ENCODE data around the gene NAT10.
"Not testable (repeated sequence)": the region's sequence is repeated elsewhere in the genome, so short reads cannot be mapped to it uniquely, and the experiment has no call there.

Gene NAT10
- 12.9 to 56.7 (median 29.5) reads per million in 18 experiments for total RNA-seq

DNA sequence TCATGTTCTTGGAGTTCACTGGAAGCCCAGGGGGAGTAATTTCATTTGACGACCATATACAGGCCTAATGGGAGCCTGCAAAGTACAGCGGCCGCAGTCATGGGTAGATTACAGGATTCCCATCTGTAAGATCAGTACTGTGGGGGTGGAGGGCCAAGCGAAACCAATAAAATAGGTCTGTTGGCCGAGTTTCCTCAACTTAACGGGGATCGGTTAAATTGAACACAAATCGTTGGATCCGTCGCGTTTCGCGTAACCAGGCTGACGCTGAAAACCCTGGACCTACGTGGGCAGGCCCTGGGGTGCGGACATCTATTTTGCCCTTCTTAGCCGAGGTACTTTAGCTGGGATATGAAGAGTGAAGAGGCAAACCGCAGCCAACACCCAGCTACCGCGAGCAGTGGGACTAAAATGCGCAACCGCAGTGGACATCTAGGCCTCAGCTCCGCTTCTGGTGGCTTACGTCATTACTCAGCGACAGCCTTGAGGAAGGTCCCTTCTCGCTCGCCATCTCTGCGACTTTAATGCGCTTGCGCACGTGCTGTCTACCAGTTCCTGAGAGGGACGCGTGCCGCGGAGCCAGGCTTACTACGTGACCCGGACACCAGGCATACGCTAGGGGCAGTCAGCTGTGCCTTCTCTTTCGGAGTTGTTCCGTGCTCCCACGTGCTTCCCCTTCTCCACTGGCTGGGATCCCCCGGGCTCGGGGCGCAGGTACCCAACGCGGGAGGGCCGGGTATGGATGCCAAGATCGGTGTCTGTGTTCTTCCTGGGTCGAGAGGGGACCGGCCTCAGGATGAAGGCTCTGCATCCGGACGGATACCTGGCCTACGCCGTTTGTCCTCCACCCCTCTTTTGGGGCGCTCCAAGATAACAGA is at the start of gene NAT10:
NAT10 (plus strand) TSS at position 551 of the 878 bp plus-strand sequence. CDS start 2,597 bp downstream, outside the sequence.
- peak; percentile 99 for DNase-seq

DNA sequence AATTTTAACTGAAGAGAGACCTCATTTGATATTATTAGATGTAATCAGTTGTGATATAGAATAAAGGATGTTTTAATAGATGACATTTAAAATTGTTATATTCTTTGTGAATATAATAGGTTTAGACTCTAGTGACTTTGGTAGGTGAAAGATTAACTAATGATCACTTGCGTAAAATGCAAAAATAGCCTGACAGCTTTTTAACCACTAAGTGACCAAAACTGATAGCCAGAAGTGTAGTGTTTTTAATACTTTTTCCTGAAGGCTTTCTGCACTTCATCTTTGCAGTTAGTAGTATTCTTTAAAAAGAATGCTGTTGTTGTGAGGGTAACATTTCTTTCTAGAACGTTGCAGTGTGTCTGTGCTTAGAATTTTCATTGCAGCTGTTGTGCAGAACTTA is 48.8 kb upstream of the NAT10 start:
- no peak for DNase-seq

DNA sequence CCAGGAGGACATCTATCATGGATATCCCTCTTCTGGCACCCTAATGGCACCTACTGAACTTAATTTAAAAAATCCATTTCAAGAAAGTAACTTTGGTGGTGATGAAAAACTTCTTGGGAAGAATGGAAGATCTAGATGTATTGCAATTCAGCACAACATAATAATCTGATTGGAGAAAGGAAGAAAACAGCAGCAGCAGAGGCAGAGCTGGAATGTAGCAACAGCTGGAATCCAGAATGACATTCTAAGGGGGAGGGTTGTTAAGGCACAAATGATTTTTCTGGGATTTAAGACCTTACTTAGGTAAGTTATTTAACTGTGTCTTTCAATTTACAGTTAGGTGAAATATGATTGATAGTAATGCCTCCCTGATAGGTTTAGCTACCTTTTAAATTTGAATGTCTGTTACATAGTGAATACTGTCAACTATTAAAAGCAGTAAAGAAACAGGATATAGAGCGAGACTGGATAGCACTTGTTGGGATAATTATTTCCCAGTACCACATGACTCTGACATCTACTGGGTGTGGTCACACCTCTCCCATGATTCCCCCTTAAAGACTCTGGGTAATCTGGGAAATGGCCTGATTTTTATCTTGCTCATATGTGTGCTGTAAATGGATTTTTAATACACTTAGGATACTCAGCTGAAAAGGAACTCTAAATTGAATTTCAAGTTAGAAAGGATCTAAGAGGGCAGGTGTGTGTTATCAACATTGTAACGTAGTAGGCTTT is 42.2 kb upstream of the NAT10 start:
- DNase-seq, result no peak

DNA sequence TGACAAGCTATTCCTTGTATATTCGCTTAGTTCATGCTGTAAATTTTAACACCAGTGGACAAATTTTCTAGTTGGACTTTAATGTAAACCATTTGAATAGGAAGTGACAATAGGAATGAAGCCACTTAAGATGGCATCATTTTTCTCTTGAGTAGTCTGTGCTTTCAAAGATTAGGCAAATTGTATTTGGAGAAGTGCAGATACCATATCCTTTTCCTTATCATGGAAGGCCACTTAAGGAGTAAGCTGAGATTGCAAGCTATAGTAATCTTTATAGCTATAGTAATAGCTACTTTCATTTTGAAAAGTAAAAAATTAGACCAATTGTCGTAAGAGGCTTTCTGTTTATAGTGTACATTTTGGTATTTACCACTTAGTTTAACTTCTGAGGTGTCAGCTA is 41.1 kb upstream of the NAT10 start:
- peak in 1 of 2 donors; percentile 26 for DNase-seq

DNA sequence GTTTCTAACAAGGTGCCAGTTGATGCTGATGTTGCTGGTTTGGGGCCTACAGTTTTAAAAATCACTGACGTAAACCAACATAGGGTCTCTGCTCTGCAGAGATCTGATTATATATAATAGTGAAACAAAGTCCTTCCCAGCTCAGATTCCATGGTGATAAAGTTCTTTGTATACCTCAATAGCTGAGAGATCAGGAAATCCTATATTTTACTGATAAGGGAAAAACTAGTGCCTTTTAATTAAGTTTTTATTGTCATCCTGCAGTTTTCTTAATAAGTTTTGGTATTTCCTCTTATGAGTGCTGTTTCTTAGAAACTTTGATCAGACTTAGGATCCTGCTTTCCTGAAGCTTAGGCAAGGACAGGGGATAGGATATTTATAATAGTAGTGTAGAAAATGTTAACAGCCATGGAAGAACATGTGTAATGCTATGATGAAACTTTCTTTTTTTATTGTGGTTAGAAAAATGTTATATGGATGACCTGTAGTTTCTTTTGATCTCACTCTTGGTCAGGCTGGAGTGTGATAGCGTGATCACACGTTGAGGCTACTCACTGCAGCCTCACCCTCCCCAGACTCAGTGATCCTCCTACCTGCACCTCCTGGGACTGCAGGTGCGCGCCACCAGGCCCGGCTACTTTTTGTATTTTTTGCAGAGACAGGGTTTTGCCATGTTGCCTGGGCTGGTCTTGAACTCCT is 39.8 kb upstream of the NAT10 start:
- DNase-seq, result no peak

DNA sequence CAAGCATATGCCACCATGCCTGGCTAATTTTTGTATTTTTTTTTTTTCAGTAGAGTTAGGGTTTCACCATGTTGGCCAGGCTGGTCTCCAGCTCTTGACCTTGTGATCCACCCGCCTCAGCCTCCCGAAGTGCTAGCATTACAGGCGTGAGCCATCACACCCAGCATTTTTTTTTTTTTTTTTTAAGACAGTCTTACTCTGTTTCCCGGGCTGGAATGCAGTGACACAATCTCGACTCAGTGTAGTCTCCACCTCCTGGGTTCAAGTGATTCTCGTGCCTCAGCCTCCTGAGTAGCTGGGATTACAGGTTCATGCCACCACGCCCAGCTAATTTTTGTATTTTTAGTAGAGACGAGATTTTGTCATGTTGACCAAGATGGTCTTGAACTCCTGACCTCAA is 38.7 kb upstream of the NAT10 start:
- not testable (repeated sequence) for DNase-seq

DNA sequence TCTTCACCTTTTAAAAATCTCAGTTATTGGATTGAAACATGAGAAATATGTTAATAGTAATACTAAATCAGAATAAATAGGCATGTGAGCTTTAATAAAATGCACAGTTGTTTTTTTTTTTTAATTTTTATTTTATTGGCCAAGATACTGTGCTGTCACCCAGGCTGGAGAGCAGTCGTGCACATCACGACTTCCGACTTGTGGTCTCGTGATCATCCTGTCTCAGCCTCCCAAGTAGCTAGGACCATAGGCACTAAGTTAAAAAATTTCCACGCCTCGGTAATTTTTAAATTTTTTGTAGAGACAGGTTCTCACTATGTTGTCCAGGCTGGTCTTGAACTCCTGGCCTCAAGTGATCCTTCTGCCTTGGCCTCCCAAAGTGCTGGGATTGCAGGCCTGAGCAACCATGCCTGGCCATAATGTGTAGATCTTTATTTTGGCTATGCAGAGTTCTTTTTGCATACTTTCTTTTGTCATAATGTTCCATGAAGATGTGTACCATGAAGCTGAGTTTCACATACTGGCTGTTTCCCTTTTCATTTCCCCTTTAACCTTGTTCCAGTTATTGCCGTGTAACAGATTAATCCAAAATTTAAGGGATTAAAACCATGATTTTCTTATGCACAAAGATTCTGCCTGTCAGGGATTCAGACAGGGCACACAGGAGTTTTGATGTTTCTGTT is 37.9 kb upstream of the NAT10 start:
- peak in 1 of 2 donors; percentile 11 for DNase-seq

DNA sequence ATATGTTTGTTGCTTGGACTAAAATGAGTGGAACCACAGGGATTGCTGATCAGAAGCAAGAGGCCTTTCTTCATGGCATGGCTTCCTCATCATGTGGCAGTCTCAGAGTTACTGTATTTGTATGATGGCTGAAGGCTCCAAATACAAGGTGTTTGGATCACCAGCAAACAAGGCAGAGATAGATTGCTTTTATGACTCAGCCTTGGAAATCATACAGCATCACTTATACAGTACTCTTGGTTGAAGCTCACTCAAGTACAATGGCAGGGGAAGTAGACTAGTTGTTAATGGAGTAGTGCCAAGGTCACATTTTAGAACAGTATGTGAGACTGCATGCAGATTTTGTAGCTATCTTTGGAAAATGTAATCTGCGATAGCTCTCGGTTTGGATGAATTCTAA is 37.3 kb upstream of the NAT10 start:
- DNase-seq, result peak in 1 of 2 donors; percentile 20

DNA sequence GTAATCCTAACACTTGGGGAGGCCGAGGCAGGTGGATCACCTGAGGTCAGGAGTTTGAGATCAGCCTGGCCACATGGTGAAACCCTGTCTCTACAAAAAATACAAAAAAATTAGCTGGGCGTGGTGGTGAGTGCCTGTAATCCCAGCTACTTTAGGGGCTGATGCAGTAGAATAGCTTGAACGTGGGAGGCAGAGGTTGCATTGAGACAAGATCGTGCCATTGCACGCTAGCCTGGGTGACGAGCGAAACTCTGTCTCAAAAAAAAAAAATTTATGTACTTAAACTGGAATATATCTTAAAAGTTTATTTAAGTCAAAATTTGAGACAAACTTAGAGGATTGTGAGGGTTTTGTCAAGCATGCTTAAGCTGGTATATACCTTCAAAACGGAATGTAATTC is 34.1 kb upstream of the NAT10 start:
- not testable (repeated sequence) for DNase-seq

DNA sequence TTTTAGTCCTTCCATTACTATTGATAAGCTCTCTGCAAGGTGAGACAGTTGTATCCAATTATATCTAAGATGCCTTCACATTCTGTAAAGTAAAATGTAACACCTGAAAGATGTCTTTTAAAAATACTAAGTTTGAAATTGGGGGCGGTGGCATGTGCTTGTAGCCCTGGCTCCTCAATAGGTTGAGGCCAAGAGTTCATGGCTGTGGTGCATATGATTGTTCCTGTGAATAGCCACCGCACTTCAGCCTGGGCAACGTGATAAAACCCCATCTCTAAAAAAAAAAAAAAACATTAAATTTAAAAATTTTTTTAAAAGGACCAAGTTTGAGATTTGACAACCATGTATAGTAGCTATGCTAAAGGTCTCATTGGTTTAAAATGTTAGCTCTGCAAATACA is 33.4 kb upstream of the NAT10 start:
- DNase-seq, result no peak

DNA sequence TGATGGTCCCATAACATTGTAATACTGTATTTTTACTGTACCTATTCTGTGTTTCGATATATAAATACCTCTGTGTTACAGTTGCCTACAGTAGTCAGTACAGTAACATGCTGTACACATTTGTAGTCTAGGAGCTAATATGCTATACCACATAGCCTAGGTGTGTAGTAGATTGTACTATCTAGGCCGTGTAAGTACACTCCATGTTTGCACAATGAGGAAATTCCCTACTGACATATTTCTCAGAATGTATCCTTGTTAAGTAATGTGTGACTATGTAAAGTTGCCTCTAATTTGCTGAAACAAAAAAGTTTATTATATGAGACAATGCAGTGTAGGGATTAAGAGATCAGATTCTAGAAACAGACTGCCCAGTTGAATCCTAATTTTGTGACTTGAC is 32.6 kb upstream of the NAT10 start:
- no peak for DNase-seq

DNA sequence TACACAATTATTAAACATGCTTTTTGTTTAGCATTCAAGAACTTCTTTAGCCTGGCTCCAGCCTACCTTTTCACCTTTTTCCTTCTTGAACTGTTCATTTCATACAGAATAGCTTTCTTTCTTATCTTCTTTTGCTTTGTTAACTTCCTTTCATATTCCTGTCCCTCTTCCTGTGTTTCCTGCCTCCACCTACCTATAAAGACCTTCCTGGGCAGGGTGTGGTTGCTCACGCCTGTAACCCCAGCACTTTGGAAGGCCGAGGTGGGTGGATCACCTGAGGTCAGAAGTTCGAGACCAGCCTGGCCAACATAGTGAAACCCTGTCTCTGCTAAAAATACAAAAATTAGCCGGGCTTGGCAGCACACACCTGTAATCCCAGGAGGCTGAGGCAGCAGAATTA is 31.0 kb upstream of the NAT10 start:
- no peak for DNase-seq

DNA sequence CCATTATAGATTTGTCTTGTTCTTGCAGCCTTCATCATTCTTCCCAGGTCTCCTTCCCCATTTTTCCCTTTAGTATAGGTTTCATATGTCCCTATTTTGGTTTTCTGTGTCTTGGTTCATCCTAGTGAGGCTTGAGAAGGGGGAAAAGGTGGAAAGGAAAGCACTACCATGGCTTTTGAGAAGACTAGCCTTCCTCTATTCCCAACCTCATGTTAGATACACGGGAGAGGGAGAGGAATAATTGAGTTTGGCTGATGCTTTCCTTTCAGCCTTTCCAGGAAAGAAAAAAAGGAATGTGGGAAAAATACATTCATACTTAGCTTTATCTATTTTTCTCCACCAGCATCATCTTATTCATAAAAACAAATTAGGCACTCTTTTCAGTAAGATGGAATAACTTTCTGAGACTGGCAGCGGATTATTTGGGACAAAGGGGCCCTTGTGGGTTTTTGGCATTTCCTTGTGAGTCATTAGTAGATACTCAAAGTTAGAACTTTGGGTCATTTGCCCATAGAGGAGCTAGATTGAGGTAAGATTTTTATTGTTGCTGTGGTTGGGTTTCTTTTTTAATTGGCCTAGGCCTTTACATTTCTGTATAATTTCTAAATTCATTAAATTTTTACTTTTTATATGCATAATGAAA is 30.1 kb upstream of the NAT10 start:
- no peak for DNase-seq

DNA sequence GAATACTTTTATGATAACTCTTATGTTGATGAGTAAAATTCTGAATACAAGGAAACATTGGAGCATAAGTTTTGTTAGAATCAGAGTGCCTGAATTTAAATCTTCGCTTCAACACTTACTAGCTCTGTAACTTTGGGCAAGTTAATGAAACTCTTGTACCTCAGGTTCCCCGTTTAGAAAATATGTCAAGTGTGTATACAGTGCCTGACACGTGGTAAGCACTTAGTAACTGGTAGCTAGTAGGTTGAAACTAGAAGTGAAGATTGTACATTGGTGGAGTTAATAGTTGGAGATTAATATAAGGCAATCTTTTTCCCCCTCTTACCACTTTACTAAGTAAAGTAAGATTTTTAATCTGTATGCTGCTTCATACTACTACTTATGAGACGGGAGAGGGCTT is 24.8 kb upstream of the NAT10 start:
- DNase-seq, result no peak

DNA sequence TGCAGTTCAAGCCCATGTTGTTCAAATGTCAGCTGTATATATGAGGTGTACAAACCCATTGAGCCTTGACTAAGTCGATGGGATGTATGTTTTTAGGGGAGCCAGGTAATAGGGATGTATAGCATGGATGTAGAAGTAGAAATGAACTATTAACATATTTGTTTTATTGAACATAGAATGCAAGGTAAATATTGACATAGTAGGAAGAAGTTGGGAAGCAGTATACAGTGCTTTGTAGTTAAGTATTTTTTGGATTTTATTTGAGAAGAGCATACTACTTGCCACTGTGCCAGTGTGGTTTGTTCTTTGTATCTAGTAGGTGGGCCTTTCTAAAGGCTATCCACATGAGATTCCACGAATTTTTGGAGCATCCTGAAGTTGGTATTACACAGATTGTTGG is 20.8 kb upstream of the NAT10 start:
- no peak for DNase-seq

DNA sequence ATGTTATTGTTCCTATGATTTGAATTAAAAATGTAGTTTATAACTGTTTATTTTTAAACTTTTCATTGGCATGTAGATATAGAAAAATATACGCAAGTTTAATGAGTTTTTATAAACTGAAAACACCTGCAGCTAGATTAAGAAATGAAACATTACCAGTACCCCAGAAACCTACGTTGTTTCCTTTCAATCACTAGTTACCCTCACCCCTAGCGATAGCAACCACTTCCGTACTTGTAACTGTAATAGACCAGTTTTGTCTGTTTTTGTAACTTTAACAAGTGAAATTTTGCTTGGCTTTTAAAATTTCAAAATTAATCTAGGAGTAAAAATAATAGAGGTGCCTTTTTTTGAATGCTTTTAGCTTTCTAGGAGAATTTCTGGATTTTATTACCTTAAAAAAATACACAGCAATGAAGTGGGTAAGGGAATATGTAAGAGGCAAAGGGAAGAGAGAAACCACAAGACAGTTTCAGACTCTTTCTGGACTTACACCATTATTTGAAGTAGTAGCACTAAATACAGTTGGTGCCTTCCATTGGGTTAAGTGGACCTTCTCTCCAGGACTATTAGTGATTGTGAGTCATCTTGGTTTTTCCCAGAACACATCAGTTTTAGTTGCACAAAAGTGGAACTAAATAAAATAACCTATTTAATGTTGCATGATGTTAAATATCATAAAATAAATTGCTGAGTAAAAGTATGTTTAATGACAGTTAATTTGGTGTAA is 18.7 kb upstream of the NAT10 start:
- peak; percentile 9 to 29 for DNase-seq

DNA sequence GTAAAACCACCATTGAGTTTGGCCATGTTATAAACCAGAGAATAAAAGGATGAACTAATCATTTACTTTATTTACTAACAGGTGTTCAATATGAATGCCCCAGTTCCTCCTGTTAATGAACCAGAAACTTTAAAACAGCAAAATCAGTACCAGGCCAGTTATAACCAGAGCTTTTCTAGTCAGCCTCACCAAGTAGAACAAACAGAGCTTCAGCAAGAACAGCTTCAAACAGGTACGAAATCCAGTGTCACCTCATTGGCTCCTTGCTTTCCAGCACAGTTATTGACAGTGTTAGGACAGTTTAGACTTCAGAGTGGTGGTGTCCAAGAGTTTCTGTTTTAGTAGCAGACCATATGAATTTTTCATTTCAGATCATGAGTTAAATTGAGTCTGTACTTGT is 13.6 kb upstream of the NAT10 start:
- no peak for DNase-seq

DNA sequence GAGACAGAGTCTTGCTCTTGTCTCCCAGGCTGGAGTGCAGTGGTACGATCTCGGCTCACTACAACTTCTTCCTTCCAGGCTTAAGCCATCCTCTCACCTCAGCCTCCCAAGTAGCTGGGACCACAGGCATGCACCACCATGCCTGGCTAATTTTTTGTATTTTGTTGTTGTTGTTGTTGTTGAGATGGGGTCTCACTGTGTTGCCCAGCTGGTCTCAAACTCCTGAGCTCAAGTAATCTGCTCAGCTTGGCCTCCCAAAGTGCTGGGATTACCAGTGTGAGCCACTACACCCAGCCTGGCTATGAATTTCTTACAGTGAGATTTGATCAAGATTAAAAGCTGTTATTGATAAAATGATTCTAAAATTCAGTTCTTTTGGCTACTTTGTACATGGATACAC is 10.5 kb upstream of the NAT10 start:
- not testable (repeated sequence) for DNase-seq

DNA sequence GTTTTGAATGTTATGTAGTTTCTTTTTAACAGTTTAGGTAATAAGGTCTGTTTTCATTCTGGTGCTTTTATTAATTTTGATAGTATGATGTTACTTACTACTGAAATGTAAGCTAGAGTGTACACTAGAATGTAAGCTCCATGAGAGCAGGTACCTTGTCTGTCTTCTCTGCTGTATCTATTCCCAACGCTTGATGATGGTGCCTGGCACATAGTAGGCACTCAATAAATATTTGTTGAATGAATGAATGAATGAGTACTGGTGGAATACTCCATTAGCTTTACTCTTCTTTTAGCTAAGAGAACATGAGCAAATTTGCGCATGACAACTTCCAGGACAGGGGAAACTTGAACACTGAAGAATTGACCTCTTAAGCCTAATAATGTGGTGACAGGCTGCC is 6.6 kb upstream of the NAT10 start:
- DNase-seq, result no peak

DNA sequence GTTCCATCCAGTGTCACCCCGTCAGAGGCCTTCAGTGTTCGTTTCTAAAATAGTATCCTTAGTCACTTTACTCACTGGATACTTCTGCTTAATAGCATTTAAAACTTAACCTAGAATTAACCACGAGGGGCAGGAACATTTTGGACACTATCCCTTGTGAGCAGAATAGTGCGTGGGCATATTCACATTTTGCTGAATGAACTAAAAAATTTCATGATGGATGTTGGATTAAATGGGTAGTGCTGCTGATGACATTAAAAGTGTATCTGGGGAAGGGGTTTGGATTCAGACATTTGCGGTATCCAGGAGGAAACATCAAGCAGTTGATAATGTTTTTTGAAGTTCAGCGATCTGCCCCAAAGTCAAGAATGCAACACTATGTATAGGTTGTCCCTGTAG is 750 bp upstream of the NAT10 start:
- peak; percentile 1 to 17 for DNase-seq

DNA sequence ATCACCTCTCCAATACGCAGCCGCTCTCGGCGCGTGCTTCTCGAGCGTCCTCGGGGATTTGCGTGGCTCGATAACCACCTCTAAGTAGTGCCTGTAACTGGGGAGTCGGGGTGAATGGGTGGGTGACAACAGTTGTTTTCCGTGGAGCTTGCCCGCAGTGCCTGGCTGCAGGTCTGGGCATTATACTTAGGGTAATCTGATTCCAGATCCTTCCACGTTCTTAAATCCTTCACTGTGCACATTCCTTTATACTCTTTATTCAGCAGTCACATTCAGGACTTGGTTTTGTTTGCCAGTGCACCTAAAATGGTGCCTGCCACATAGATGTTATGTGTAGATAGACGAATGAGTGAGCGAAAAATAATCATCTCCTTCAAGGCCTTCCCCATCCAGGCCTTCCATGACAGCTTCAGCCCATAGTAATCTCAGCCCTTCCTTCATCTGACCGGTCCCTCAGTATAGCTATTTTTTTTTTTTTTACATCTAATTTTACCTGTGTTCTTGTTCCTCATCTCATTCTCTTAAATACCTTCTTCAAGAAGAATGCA is 602 bp downstream of the NAT10 start:
- peak in 1 of 2 donors; percentile 2 for DNase-seq

All from inflammatory macrophage (primary cell).